Spleen (tissue), 11 donors: ENCODE measurements around the gene RANBP3L. TPM values are rescaled to one million over a fixed set of nuclear protein-coding genes. Genes with fewer than 3 reads are reported as not detected.

Experiments
- DNase-seq: peaks from one replicate; pipeline ENCODE4 v3.0.0-alpha.2; 2020
- H3K27ac ChIP-seq, 8 donors: fragments of 200-600 bp; sonication (generic) in 7 of 8; 1 replicate in 4 of 8; 2 replicates in 4 of 8; pipeline versions ENCODE4 v1.5.0 to v1.8.0; 2016 to 2021; ENCODE audit warnings: inconsistent platforms in 4 of 8, mild to moderate bottlenecking in 4 of 8, moderate library complexity in 1 of 8
- H3K27me3 ChIP-seq, 7 donors: fragments of 200-600 bp; sonication (generic) in 6 of 7; replicated peaks in 1 of 7; 1 replicate in 4 of 7; 2 replicates in 3 of 7; pipeline versions ENCODE4 v1.5.0 to v1.8.0; 2016 to 2021; ENCODE audit warnings: inconsistent platforms in 3 of 7, mild to moderate bottlenecking in 1 of 7
- H3K36me3 ChIP-seq, 6 donors: fragments of 200-600 bp; sonication (generic) in 5 of 6; 1 replicate in 4 of 6; 2 replicates in 2 of 6; pipeline versions ENCODE4 v1.5.0 to v1.8.0; 2016 to 2021; ENCODE audit warnings: inconsistent platforms in 2 of 6
- H3K4me1 ChIP-seq, 6 donors: fragments of 200-600 bp; sonication (generic) in 5 of 6; 1 replicate in 3 of 6; 2 replicates in 3 of 6; pipeline versions ENCODE4 v1.5.0 to v1.8.0; 2016 to 2021; ENCODE audit warnings: inconsistent platforms in 3 of 6
- H3K4me3 ChIP-seq, 8 donors: fragments of 200-600 bp; sonication (generic) in 7 of 8; 1 replicate in 4 of 8; 2 replicates in 4 of 8; pipeline versions ENCODE4 v1.5.0 to v1.8.0; 2016 to 2021; ENCODE audit warnings: inconsistent platforms in 4 of 8, mild to moderate bottlenecking in 4 of 8, moderate library complexity in 2 of 8
- H3K9me3 ChIP-seq, 8 donors: fragments of 200-600 bp; sonication (generic) in 7 of 8; 1 replicate in 4 of 8; 2 replicates in 4 of 8; pipeline versions ENCODE4 v1.5.0 to v1.8.0; 2016 to 2021; ENCODE audit warnings: inconsistent platforms in 4 of 8
- CTCF ChIP-seq, 11 experiments: fragments of 200-600 bp in 7 of 11; fragments of 450-650 bp in 4 of 11; sonication (generic) in 4 of 11; IDR thresholded peaks in 8 of 11; conservative IDR thresholded peaks in 3 of 11; 1 replicate in 7 of 11; 2 replicates in 4 of 11; pipeline versions ENCODE4 v1.4.0 to v1.8.0; 2016 to 2021; ENCODE audit warnings: antibody characterized with exemption in 11 of 11, inconsistent platforms in 4 of 11, mild to moderate bottlenecking in 1 of 11
- POLR2A ChIP-seq, 3 donors: fragments of 450-650 bp; IDR thresholded peaks; one replicate each; pipeline ENCODE4 v1.5.1; 2017; ENCODE audit warnings: antibody characterized with exemption in 3 of 3, mild to moderate bottlenecking in 1 of 3
- POLR2AphosphoS5 ChIP-seq, 3 donors: sonication (generic); formaldehyde crosslinking; IDR thresholded peaks; one replicate each; pipeline ENCODE4 v1.5.1; 2017; ENCODE audit warnings: antibody characterized with exemption in 3 of 3
- WGBS, 5 donors: extraction: QIAGEN DNeasy Blood & Tissue Kit in 3 of 5; methylation state at CpG; one replicate each; pipeline versions ENCODE4 v1.1.5 to v1.1.7; 2013 to 2018; 5-methylcytosine and 5-hydroxymethylcytosine counted together
- intact Hi-C: fragments of 100-400 bp; cut with DNase I; formaldehyde crosslinking; loops from one replicate; pipeline ENCODE4 v1.15.0; 2023; ENCODE audit warnings: low total_unique reads
- polyA plus RNA-seq, 3 donors: library from polyadenylated mRNA; stranded (reverse); fragments of 200-250 nt; gene quantifications; one replicate each; pipeline ENCODE4 v1.2.1, GENCODE V29; 2013
- total RNA-seq, 7 donors: library from RNA; depleted of rRNA in 3 of 7; stranded (reverse); fragments of >200 nt in 3 of 7; fragmentation: NEBNext Ultra II Directional in 4 of 7; extraction: Animal tissue kit (Norgen Biotek cat#: 25700) in 4 of 7; gene quantifications; one replicate each; pipeline versions ENCODE4 v1.1.0 to v1.2.1, GENCODE V29; 2016 to 2021
- donor health status: healthy with polysubstance abuse.
- donor health status: DM: no; HTN: no; CAD: no; lungs with moderate emphysema.
- donor health status: DM: no; HTN: no; CAD: no.
- donor health status: Bipolar disorder and iron deficiency.
- donor health status: healthy.
- donor health status: DM: no; HTN: no; CAD: no.
- donor health status: DM: yes; HTN: yes; CAD: no.

RANBP3L gene
- total and polyA plus RNA-seq, 10 donors: 0.02 to 0.97 (median 0.08) TPM; not detected in 6

DNA sequence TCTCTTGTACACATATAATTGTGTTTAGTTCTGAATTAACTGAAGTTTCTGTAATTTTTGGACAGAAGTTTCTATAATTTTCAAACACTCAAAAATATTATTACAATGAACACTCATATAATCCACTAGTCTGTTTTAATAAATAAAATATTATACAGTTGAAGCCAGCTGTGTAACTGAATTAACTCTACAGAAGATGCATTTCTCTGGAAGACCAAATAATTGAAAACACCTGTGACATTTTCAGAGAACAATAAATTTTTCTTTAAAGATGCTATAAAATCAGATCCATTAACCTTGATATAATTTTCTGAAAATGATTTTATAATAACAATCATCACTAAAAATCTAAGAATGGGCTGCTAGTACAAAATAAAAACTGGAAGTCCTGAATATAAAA, 74.7 kb downstream of the RANBP3L start:
- peaks cover 0 to 46% (median 12%) of the 10 kb centered on the region in 6 donors for H3K36me3 ChIP-seq
- DNase-seq: no peak
- H3K27ac ChIP-seq: no peak overlapping the region
- intact Hi-C loops: no loop called here
- H3K4me3 ChIP-seq: no peak overlapping the region
- H3K27me3 ChIP-seq: no peaks in the 10 kb centered on the region
- H3K4me1 ChIP-seq: no peaks in the 10 kb centered on the region
- TF ChIP-seq POLR2A (IDR thresholded peaks at IDR 0.05) (no peak), POLR2AphosphoS5 (IDR thresholded peaks at IDR 0.05) (no peak), CTCF (IDR thresholded peaks at IDR 0.05 in 8 of 11, conservative IDR thresholded peaks at IDR 0.05 in 3 of 11) (no peak)
- no peaks in the 10 kb centered on the region for H3K9me3 ChIP-seq

- no peak for TF ChIP-seq POLR2A (IDR thresholded peaks at IDR 0.05)
- no peak for TF ChIP-seq POLR2AphosphoS5 (IDR thresholded peaks at IDR 0.05)
- peaks cover 0 to 85% (median 25%) of the 10 kb centered on the region in 6 donors for H3K36me3 ChIP-seq
- H3K9me3 ChIP-seq: no peaks in the 10 kb centered on the region
- no peak overlapping the region for H3K4me3 ChIP-seq
- no peak for DNase-seq
- H3K27me3 ChIP-seq: no peaks in the 10 kb centered on the region
- WGBS, 5 donors: 94 to 100% (median 97%) methylated on average over 1 of the region's 1 CpG
- H3K27ac ChIP-seq: no peak overlapping the region
- H3K4me1 ChIP-seq: no peaks in the 10 kb centered on the region
- intact Hi-C loops: no loop called here
Observed at GRCh38 chr5:36222620-36223019, 79.1 kb downstream of the RANBP3L start.

DNA sequence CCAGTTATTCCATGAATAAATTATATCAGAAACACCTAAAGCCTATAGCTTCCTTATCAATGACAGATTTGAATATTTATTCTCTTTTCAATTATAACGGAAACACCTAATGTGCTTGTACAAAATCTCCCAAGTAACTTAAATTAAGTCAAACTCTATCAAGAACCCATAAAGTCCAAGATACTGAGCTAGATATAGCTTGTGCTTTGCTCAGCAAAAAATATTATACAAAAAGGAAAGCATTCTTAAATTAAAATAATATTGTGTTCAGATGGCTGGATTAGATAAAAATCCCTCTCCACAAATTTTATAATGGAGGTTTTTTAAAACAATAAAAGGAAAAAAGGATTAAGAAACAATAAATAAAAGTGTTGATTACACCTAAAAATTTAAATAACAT, 83.7 kb downstream of the RANBP3L start:
- H3K27ac ChIP-seq: no peak overlapping the region
- no peak for TF ChIP-seq POLR2A (IDR thresholded peaks at IDR 0.05)
- no peak for TF ChIP-seq POLR2AphosphoS5 (IDR thresholded peaks at IDR 0.05)
- no peaks in the 10 kb centered on the region for H3K27me3 ChIP-seq
- no peaks in the 10 kb centered on the region for H3K4me1 ChIP-seq
- 94 to 97% (median 96%) methylated on average over 1 of the region's 1 CpG for WGBS, 5 donors
- no peak for DNase-seq
- H3K36me3 ChIP-seq: peaks cover 0 to 92% (median 28%) of the 10 kb centered on the region in 6 donors
- no peaks in the 10 kb centered on the region for H3K9me3 ChIP-seq
- intact Hi-C loops: no loop called here
- H3K4me3 ChIP-seq: no peak overlapping the region

- H3K9me3 ChIP-seq: no peaks in the 10 kb centered on the region
- H3K27ac ChIP-seq: no peak overlapping the region
- WGBS, 5 donors: 91 to 99% (median 94%) methylated on average over 1 of the region's 1 CpG
- no peak for DNase-seq
- H3K4me3 ChIP-seq: no peak overlapping the region
- H3K36me3 ChIP-seq: peaks cover 0 to 92% (median 31%) of the 10 kb centered on the region in 6 donors
- TF ChIP-seq CTCF (IDR thresholded peaks at IDR 0.05 in 8 of 11, conservative IDR thresholded peaks at IDR 0.05 in 3 of 11) (no peak), POLR2AphosphoS5 (IDR thresholded peaks at IDR 0.05) (no peak), POLR2A (IDR thresholded peaks at IDR 0.05) (no peak)
- intact Hi-C loops: no loop called here
- no peaks in the 10 kb centered on the region for H3K4me1 ChIP-seq
- no peaks in the 10 kb centered on the region for H3K27me3 ChIP-seq
Observed at GRCh38 chr5:36217567-36217966, 84.1 kb downstream of the RANBP3L start.

DNA sequence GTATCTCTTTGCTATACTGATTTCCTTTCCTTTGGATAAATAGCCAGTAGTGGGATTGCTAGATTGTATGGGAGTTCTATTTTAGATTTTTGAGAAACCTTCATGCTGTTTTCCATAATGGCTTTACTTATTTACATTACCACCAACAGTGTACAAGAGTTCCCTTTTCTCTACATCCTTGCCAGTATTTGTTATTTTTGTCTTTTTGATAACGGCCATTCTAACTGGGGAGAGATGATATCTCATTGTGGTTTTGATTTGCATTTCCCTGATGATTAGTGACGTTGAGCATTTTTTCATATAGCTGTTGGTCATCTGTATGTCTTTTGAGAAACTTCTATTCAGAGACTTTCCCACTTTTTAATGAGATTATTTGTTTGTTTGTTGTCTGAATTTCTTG, 85.8 kb downstream of the RANBP3L start:
- Histone ChIP-seq H3K4me3 (no peak overlapping the region), H3K4me1 (no peaks in the 10 kb centered on the region), H3K27ac (no peak overlapping the region), H3K9me3 (no peaks in the 10 kb centered on the region), H3K27me3 (no peaks in the 10 kb centered on the region), H3K36me3 (peaks cover 0 to 92% (median 39%) of the 10 kb centered on the region in 6 donors)
- intact Hi-C loops: no loop called here
- no peak for DNase-seq
- no peak for TF ChIP-seq POLR2A (IDR thresholded peaks at IDR 0.05)
- no peak for TF ChIP-seq POLR2AphosphoS5 (IDR thresholded peaks at IDR 0.05)
- TF ChIP-seq CTCF (IDR thresholded peaks at IDR 0.05 in 8 of 11, conservative IDR thresholded peaks at IDR 0.05 in 3 of 11): no peak
- 45 to 60% (median 52%) methylated on average over 2 of the region's 2 CpGs for WGBS, 5 donors
